Progenitor cell of endocrine pancreas (in vitro differentiated cells): ENCODE data around the gene FAF2. TPM values are rescaled to one million over a fixed set of nuclear protein-coding genes. Genes with fewer than 3 reads are reported as not detected.

ENCODE experiments used
- DNase-seq: peaks from one replicate; pipeline ENCODE4 v3.0.0; 2021; ENCODE audit warnings: low spot score; ENCODE audit not compliant: unreplicated experiment
- H3K27ac Mint-ChIP-seq: 2 replicates; pipeline ENCODE4 v1.8.0; 2021; ENCODE audit warnings: mild to moderate bottlenecking, moderate library complexity, mixed read lengths
- H3K27me3 Mint-ChIP-seq: 2 replicates; pipeline ENCODE4 v1.8.0; 2021; ENCODE audit warnings: mixed read lengths
- H3K36me3 Mint-ChIP-seq: 2 replicates; pipeline ENCODE4 v1.8.0; 2022; ENCODE audit warnings: mixed read lengths; ENCODE audit not compliant: insufficient read depth
- H3K4me1 Mint-ChIP-seq: 2 replicates; pipeline ENCODE4 v1.8.0; 2021; ENCODE audit warnings: low read depth, mixed read lengths
- H3K4me3 Mint-ChIP-seq: 2 replicates; pipeline ENCODE4 v1.8.0; 2021; ENCODE audit warnings: low read depth, mild to moderate bottlenecking, moderate library complexity, mixed read lengths
- H3K9me3 Mint-ChIP-seq: 2 replicates; pipeline ENCODE4 v1.8.0; 2021; ENCODE audit warnings: low read depth, mixed read lengths
- total RNA-seq: library from RNA; stranded (reverse); gene quantifications from 2 replicates; pipeline ENCODE4 v1.2.1, GENCODE V29; 2021
- TF ChIP-seq, protein P1 (sequence below): fragments of 200-600 bp; sonication (generic); IDR thresholded peaks from one replicate; pipeline ENCODE4 v1.5.0; 2021; ENCODE audit warnings: antibody characterized with exemption, mild to moderate bottlenecking; ENCODE audit not compliant: unreplicated experiment

The FAF2 gene
- total RNA-seq, 1 donor from 2014 or later = 54.6 TPM

DNA sequence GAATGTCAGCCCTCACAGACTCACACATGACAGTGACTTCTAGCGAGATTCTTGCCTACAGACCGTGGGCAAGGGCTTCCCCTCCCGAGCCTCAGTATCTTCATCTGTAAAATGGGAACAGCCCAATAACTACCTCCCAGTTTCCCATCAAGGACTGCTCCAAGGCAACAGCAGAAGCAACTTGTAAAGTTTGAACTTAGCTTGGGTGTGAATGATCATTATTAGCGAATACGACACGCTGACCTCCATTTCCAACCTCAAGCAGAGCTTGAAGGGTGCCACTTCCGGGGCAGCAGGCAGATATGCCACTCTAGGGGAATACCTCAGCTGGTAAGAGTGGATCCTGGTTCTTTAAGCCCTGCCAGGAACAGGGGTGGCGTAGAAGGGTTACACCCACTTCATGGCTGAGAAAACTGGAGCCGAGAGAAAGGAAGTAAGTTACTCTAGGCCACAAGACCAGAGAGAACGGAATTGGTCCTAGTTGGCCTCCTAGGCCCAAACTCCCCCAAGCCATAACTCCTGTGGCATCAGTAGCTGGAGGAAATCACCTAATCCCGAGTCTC is 87.0 kb downstream of the FAF2 start:
- H3K36me3 Mint-ChIP-seq = peaks cover 3% of the 10 kb centered on the region
- peaks cover 25% of the 10 kb centered on the region for H3K4me1 Mint-ChIP-seq
- DNase-seq = no peak
- H3K27ac Mint-ChIP-seq = peak overlapping the region; percentile 99
- H3K4me3 Mint-ChIP-seq = peak overlapping the region; percentile 97
- TF ChIP-seq, protein P1, sequence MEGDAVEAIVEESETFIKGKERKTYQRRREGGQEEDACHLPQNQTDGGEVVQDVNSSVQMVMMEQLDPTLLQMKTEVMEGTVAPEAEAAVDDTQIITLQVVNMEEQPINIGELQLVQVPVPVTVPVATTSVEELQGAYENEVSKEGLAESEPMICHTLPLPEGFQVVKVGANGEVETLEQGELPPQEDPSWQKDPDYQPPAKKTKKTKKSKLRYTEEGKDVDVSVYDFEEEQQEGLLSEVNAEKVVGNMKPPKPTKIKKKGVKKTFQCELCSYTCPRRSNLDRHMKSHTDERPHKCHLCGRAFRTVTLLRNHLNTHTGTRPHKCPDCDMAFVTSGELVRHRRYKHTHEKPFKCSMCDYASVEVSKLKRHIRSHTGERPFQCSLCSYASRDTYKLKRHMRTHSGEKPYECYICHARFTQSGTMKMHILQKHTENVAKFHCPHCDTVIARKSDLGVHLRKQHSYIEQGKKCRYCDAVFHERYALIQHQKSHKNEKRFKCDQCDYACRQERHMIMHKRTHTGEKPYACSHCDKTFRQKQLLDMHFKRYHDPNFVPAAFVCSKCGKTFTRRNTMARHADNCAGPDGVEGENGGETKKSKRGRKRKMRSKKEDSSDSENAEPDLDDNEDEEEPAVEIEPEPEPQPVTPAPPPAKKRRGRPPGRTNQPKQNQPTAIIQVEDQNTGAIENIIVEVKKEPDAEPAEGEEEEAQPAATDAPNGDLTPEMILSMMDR = no peak
- H3K9me3 Mint-ChIP-seq = no peaks in the 10 kb centered on the region
- H3K27me3 Mint-ChIP-seq = no peaks in the 10 kb centered on the region

DNA sequence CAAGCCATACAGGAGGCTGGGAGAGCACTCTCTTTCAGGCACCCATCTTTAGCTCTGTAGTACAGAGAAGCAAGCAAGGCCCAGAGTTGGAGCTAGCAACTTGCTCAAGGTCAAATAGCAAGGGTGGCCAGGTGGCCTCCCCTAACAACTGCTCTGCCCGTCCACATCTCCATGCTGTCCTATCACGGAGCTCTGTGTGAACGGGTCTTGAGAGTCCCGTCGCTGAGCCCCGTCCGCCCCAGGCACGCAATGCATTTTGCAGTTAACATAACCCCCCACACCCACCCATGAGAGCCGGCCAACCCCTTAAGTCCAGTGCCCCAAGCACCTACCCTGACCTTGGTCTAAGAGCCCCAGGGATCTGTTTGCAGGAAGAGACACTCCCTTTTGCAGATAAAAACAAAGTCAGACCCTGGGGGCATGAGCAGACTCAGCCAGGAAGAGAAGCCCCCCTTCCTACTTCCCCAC is 87.5 kb downstream of the FAF2 start:
- Mint-ChIP-seq H3K36me3 (peaks cover 3% of the 10 kb centered on the region), H3K27me3 (no peaks in the 10 kb centered on the region), H3K4me3 (peak overlapping the region; percentile 97), H3K4me1 (peaks cover 25% of the 10 kb centered on the region), H3K27ac (peak overlapping the region; percentile 99), H3K9me3 (no peaks in the 10 kb centered on the region)
- TF ChIP-seq, protein P1 = no peak
- no peak for DNase-seq

DNA sequence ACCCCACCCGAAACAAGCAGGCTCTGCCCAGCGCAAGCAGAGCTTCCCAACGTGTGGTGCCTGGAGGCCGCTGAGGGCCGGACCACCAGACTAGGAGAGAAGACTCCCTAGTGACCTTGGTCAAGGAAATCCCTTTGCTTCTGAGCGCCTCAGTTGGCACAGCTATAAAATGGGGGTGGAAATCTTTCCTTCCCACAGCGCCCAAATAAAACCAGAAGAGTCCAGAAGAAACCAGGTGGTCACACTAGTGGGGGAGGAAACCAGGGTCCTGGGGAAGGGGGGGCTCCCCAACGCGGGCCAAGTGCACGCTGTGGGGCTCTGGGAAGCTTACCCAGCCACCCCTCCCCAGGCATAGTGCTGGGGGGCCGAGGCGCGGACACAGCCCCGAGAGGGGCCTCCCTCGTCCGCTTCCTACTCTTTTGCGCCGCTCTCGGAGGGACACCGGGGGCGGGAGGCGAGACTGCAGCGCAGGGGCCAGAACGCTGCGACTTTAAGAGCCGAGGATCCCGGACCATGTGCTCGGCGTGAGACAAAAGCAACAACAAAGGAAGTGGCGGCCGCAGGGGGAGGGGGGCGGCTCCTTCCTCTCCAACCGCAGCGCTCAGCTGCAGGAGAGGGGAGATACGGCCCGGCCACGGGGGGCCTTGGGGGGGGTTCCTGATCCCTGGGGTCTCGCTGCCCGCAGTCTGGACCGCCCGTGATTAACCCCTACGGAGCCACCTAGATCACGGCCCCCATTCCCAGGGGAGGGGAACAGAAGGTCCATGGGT is 88.1 kb downstream of the FAF2 start:
- no peaks in the 10 kb centered on the region for H3K9me3 Mint-ChIP-seq
- H3K4me3 Mint-ChIP-seq = peak overlapping the region; percentile 97
- H3K27me3 Mint-ChIP-seq = no peaks in the 10 kb centered on the region
- H3K27ac Mint-ChIP-seq = peak overlapping the region; percentile 99
- TF ChIP-seq, protein P1 = no peak
- peaks cover 25% of the 10 kb centered on the region for H3K4me1 Mint-ChIP-seq
- H3K36me3 Mint-ChIP-seq = peaks cover 3% of the 10 kb centered on the region
- peak; percentile 62 for DNase-seq

DNA sequence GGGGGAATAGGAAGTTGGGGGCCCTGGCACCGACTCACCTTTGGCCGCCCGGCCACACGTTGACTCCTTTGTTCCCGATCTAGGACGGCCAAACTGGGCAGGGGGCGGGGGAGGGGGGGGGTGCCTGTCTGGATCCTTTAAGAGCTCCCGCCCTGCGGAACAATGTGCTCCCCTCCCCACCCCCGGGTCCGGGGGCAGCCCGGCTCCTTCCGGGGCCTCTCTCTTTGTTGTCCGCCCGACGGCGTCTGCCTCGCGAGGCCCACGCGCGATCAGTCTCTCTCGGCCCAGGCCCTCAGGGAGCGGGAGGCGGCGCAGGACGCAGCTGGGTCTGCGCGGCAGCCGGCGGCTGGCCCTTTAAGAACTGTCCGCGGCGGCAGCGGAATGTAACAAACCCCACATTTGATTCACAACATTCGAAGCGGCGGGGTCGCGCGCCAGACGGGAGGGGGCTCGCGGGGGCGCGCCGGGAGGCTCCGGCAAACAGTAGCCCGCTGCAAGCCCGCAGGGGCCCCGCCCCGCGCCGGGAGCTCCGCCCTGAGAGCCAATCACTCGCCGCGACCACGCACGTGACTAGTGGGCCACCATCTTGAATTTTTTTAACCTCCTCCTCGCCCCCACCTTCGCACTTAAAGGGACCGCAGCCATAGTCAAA is 88.8 kb downstream of the FAF2 start, which contains the start of gene RNF44:
TSS of gene RNF44 (minus strand) at position 501 of the 652 bp plus-strand sequence. CDS start 4,930 bp downstream, outside the sequence.
- peak within 1 kb of the TSS; percentile 99 for H3K27ac Mint-ChIP-seq

More for the DNA sequence above, 88.8 kb downstream of the FAF2 start, which contains the start of gene RNF44:
- Mint-ChIP-seq H3K36me3 (peaks cover 3% of the 10 kb centered on the region), H3K4me3 (peak within 1 kb of the TSS; percentile 97), H3K27me3 (no peaks in the 10 kb centered on the region), H3K4me1 (peaks cover 31% of the 10 kb centered on the region), H3K9me3 (no peaks in the 10 kb centered on the region)
- DNase-seq = peak; percentile 96
- TF ChIP-seq, protein P1 = no peak
